ENCODE measurements around the gene ALOXE3. TPM values are rescaled to one million over a fixed set of nuclear protein-coding genes. Genes with fewer than 3 reads are reported as not detected.

Gene ALOXE3
- total and polyA plus RNA-seq, 2 of the 8 experiments (the other 6 are each of a cell fraction or from before 2014, with no cell fraction given): 0.26 TPM; not detected in 1

DNA sequence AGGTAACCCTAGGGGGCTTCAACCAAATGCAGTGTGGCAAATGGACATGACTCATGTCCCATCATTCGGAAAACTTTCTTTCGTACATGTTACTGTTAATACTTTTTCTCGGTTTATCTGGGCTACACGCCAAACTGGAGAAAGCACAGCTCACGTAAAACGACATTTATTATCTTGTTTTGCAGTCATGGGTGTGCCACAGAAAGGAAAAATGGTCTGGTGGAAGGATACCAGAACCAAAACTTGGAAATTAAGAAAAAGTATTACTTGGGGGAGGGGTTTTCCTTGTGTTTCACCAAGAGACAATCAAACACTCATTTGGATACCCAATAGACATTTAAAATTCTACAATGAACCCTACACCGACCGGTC is 55.9 kb downstream of the ALOXE3 start:
- Histone ChIP-seq H4K20me1 (replicated peaks in 1 of 2; ENCODE audit: control insufficient read depth in 1 of 2, insufficient read depth in 2 of 2, low read length in 2 of 2) (peaks cover 0 to 4% of the 10 kb centered on the region in 2 experiments), H3K9me3 (ENCODE audit: insufficient read depth in 2 of 2, low read depth in 1 of 2, low read length in 1 of 2) (no peaks in the 10 kb centered on the region), H2BK20ac (ENCODE audit: low read length) (no peak overlapping the region), H3K9ac (replicated peaks in 1 of 4; ENCODE audit: extremely low read depth in 1 of 4, low read depth in 3 of 4, low read length in 3 of 4) (no peak overlapping the region; a peak in 1 of 7 replicates), H3K27ac (ENCODE audit: low read depth, low read length) (no peak overlapping the region), H3K79me2 (ENCODE audit: control insufficient read depth in 1 of 2, insufficient read depth in 2 of 2, low read length in 2 of 2) (no peaks in the 10 kb centered on the region), H4K8ac (ENCODE audit: extremely low read depth, insufficient read depth, low read length) (no peak overlapping the region), H4K91ac (replicated peaks; ENCODE audit: insufficient read length, low read length) (no peak overlapping the region), H2BK120ac (replicated peaks; ENCODE audit: low read depth, low read length) (peak overlapping the region; percentile 10), H3K79me1 (ENCODE audit: low read depth, low read length) (no peaks in the 10 kb centered on the region), H2BK15ac (ENCODE audit: low read length) (no peak overlapping the region), H3K18ac (ENCODE audit: extremely low read depth, low read length) (no peak overlapping the region), H3K27me3 (replicated peaks in 1 of 4; ENCODE audit: control insufficient read depth in 3 of 4, extremely low read depth in 1 of 4, insufficient read depth in 3 of 4, low read length in 3 of 4) (peaks cover 5 to 19% (median 16%) of the 10 kb centered on the region in 4 experiments; a peak in 5 of 7 replicates), H3K14ac (ENCODE audit: insufficient read length) (no peak overlapping the region), H3K4me1 (replicated peaks in 1 of 4; ENCODE audit: control insufficient read depth in 3 of 4, insufficient read depth in 4 of 4, low read length in 3 of 4) (peaks cover 7 to 28% (median 16%) of the 10 kb centered on the region in 4 experiments), H2BK5ac (ENCODE audit: low read depth, low read length) (no peak overlapping the region), H3K23me2 (ENCODE audit: low read depth, low read length) (peaks cover 9% of the 10 kb centered on the region; the same call in 1 of the 2 replicates), H3K4ac (replicated peaks; ENCODE audit: insufficient read length, low read depth, low read length) (no peak overlapping the region), H2AFZ (ENCODE audit: low read length) (no peak overlapping the region), H4K5ac (ENCODE audit: insufficient read length, low read depth, low read length) (no peak overlapping the region), H3K36me3 (ENCODE audit: control insufficient read depth in 2 of 4, insufficient read depth in 4 of 4, low read length in 3 of 4) (no peaks in the 10 kb centered on the region), H2BK12ac (ENCODE audit: low read depth, low read length) (peak overlapping the region; percentile 75; the same call in 1 of the 2 replicates), H3K56ac (replicated peaks; ENCODE audit: insufficient read length, low read depth, low read length) (no peak overlapping the region), H3K4me3 (ENCODE audit: extremely low read depth in 1 of 4, insufficient read depth in 2 of 4, low read depth in 3 of 4, low read length in 4 of 4) (peak overlapping the region; percentile 32 to 56 (median 42); a peak in 5 of 8 replicates), H3K4me2 (ENCODE audit: insufficient read depth in 1 of 2, low read depth in 2 of 2, low read length in 2 of 2) (peak overlapping the region; percentile 80 to 86), H3K23ac (ENCODE audit: insufficient read length) (no peak overlapping the region), H2AK5ac (ENCODE audit: low read depth, low read length) (no peak overlapping the region)
- FAIRE-seq: no peak
- CTCF ChIA-PET (ENCODE audit: partially characterized antibody): interaction anchor here (1.0 to 11.6 kb wide), 18 partner anchors 13 to 319 kb away, joined by 3 to 270 read pairs (median 4); partner anchors contain the start of genes ALOX12B, ALOX15B, ALOXE3 and TMEM107
- TF ChIP-seq RXRA (IDR thresholded peaks at IDR 0.05; ENCODE audit: insufficient read depth, low read depth, low read length): no peak
- WGBS, 2 experiments (ENCODE audit: extremely low coverage in 1 of 2, insufficient coverage in 1 of 2, insufficient read length in 1 of 2, insufficient replicate concordance in 2 of 2, low coverage in 1 of 2, low lambda C conversion rate in 2 of 2, missing lambda C conversion rate in 1 of 2): 15% methylated on average over 8 of the region's 8 CpGs; no CpG with 5 or more reads in 1 of the 2 experiments
- no peak for DNase-seq (ENCODE audit: low read depth in 1 of 2, low spot score in 2 of 2)
- POLR2A ChIA-PET (ENCODE audit: partially characterized antibody): interaction anchor here (0.6 to 2.2 kb wide), 9 partner anchors 9 to 577 kb away, joined by 3 to 10 read pairs (median 4); no protein-coding TSS in a partner anchor

Measured in H1 (cell line).